Prostate gland (tissue), 2 donors: Measurements from ENCODE around the gene VWF.

Experiments
- POLR2A ChIP-seq: fragments of 450-650 bp; IDR thresholded peaks from one replicate; pipeline ENCODE4 v1.6.1; 2016; ENCODE audit warnings: antibody characterized with exemption, mild to moderate bottlenecking
- POLR2AphosphoS5 ChIP-seq: sonication (generic); formaldehyde crosslinking; IDR thresholded peaks from one replicate; pipeline ENCODE4 v1.6.1; 2017; ENCODE audit warnings: antibody characterized with exemption
- TF ChIP-seq, protein P1 (sequence below), 4 experiments: fragments of 200-600 bp in 2 of 4; fragments of 450-650 bp in 2 of 4; sonication (generic) in 2 of 4; IDR thresholded peaks; 1 replicate in 3 of 4; 2 replicates in 1 of 4; pipeline ENCODE4 v1.5.1; 2016 to 2019; ENCODE audit warnings: antibody characterized with exemption in 4 of 4, mild to moderate bottlenecking in 2 of 4, moderate library complexity in 2 of 4

DNA sequence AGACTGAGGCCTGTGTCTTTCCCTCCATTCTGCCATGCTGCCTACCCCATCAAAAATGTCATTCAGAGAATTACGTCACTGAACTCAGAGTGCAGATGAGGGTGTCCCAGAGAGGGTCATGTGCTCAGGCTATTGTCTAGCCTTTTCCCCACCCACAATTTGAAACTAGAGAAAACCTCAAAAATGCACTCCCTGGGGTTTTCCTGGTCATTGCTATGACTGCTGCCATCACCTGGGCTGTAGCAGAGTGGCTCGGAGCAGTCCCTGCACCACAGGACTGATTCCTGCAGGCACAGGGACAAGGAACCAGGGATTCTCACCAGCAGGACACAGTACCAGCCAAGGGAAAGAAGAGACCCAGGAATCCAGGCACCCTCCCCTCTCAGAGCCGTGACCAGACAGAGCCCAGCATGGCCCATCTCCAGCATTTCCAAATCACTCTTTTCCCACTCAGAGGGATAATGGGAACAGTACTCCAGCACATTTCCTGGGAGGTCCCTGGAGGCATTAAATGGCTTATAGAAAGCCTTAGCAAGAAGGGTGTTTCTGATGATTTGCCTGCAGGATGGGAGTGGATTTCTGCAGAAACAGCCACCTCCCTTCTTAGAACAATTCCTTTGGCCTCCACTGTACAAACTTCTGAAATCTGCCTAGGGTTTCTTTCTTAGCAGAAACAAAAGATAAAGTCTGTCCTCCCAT lies 45.9 kb downstream of the VWF start:
- TF ChIP-seq, protein P1, sequence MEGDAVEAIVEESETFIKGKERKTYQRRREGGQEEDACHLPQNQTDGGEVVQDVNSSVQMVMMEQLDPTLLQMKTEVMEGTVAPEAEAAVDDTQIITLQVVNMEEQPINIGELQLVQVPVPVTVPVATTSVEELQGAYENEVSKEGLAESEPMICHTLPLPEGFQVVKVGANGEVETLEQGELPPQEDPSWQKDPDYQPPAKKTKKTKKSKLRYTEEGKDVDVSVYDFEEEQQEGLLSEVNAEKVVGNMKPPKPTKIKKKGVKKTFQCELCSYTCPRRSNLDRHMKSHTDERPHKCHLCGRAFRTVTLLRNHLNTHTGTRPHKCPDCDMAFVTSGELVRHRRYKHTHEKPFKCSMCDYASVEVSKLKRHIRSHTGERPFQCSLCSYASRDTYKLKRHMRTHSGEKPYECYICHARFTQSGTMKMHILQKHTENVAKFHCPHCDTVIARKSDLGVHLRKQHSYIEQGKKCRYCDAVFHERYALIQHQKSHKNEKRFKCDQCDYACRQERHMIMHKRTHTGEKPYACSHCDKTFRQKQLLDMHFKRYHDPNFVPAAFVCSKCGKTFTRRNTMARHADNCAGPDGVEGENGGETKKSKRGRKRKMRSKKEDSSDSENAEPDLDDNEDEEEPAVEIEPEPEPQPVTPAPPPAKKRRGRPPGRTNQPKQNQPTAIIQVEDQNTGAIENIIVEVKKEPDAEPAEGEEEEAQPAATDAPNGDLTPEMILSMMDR (IDR thresholded peaks at IDR 0.05): no peak
- TF ChIP-seq POLR2A (no peak), POLR2AphosphoS5 (no peak)
